Kidney epithelial cell (primary cell): ENCODE results near the gene HABP4. TPM values are rescaled to one million over a fixed set of nuclear protein-coding genes. Genes with fewer than 3 reads are reported as not detected.

Experiments
- DNase-seq: peaks from one replicate; pipeline ENCODE4 v3.0.0-alpha.2; 2010; ENCODE audit warnings: low read depth
- H3K27me3 ChIP-seq: 2 replicates; pipeline ENCODE4 v1.6.0; 2011; ENCODE audit warnings: low read length; ENCODE audit not compliant: control insufficient read depth, insufficient read depth
- H3K36me3 ChIP-seq: 2 replicates; pipeline ENCODE4 v1.5.1; 2011; ENCODE audit warnings: low read length; ENCODE audit not compliant: control insufficient read depth, insufficient read depth
- H3K4me3 ChIP-seq: 2 replicates; pipeline ENCODE4 v1.5.1; 2011; ENCODE audit warnings: low read depth, mild to moderate bottlenecking, control low read depth, low read length
- CTCF ChIP-seq: IDR thresholded peaks from 2 replicates; pipeline ENCODE4 v1.5.1; 2011; ENCODE audit warnings: mild to moderate bottlenecking, moderate library complexity, low read length, control low read depth, inconsistent platforms; ENCODE audit not compliant: insufficient read depth, poor library complexity, severe bottlenecking
- total RNA-seq: library from RNA; depleted of rRNA; stranded (reverse); fragments of >200 nt; gene quantifications from 2 replicates; pipeline ENCODE4 v1.2.3, GENCODE V29; 2015

The HABP4 gene
- total RNA-seq, 1 donor from 2014 or later = 26.7 TPM

- no peak for TF ChIP-seq CTCF
- Histone ChIP-seq H3K4me3 (no peak overlapping the region), H3K36me3 (no peaks in the 10 kb centered on the region), H3K27me3 (no peaks in the 10 kb centered on the region)
- no peak for DNase-seq
Observed at GRCh38 chr9:96460882-96461281, 10.9 kb downstream of the HABP4 start.

GRCh38 chr9:96461336-96461735 lies 11.4 kb downstream of the HABP4 start:
- Histone ChIP-seq H3K27me3 (no peaks in the 10 kb centered on the region), H3K36me3 (no peaks in the 10 kb centered on the region), H3K4me3 (no peak overlapping the region)
- DNase-seq = no peak
- no peak for TF ChIP-seq CTCF

DNA sequence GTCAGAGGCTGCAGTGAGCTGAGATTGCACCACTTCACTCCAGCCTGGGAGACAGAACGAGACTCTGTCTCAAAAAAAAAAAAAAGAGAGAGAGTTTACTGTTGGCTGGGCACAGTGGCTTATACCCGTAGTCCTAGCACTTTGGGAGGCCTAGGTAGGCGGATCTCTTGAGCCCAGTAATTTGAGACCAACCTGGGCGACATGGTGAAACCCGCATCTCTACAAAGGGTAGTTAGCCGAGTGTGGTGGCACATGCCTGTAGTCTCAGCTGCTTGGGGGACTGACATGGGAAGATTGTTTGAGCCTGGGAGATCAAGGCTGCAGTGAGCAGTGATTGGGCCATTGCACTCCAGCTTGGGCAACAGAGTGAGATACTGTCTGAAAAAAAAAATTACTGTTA lies 12.6 kb downstream of the HABP4 start:
- H3K27me3 ChIP-seq = no peaks in the 10 kb centered on the region
- DNase-seq = no peak
- no peak overlapping the region for H3K4me3 ChIP-seq
- no peaks in the 10 kb centered on the region for H3K36me3 ChIP-seq
- no peak for TF ChIP-seq CTCF

GRCh38 chr9:96464426-96464825 lies 14.5 kb downstream of the HABP4 start:
- no peak for TF ChIP-seq CTCF
- H3K27me3 ChIP-seq = no peaks in the 10 kb centered on the region
- H3K4me3 ChIP-seq = no peak overlapping the region
- no peak for DNase-seq
- H3K36me3 ChIP-seq = no peaks in the 10 kb centered on the region

DNA sequence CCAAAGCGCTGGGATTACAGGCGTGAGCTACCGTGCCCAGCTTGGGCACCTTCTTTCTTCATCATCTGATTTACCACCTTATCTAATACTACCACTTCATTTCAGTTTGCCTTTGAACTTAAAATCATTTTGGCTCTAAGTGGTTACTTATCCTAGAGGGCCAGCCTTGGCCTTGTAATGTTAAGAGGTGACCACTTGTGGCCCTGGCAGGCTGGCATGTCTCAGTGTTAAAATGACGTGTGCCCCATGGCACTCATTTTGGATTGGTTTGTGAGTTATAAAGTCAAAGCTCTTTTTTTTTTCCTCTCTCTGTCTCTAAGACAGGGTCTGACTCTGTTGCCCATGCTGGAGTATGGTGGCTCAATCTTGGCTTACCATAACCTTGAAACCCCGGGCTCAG lies 17.8 kb downstream of the HABP4 start:
- Histone ChIP-seq H3K27me3 (no peaks in the 10 kb centered on the region), H3K4me3 (no peak overlapping the region), H3K36me3 (no peaks in the 10 kb centered on the region)
- no peak for TF ChIP-seq CTCF
- DNase-seq = no peak

GRCh38 chr9:96476013-96476412 lies 26.0 kb downstream of the HABP4 start:
- Histone ChIP-seq H3K36me3 (peaks cover 1% of the 10 kb centered on the region), H3K4me3 (no peak overlapping the region), H3K27me3 (no peaks in the 10 kb centered on the region)
- no peak for DNase-seq
- TF ChIP-seq CTCF = no peak
